Muscle layer of colon (tissue), 2 donors: ENCODE measurements around the gene HK2.
"Not testable (repeated sequence)": the region's sequence is repeated elsewhere in the genome, so short reads cannot be mapped to it uniquely, and the experiment has no call there.

Source experiments
- H3K27ac ChIP-seq: one replicate; pipeline ENCODE4 v1.7.0; 2013; ENCODE audit warnings: low read depth, mild to moderate bottlenecking, low read length, moderate library complexity
- H3K27me3 ChIP-seq, 2 donors: one replicate each; pipeline ENCODE4 v1.7.0; 2013; ENCODE audit warnings: low read length in 2 of 2, mild to moderate bottlenecking in 2 of 2; ENCODE audit not compliant: insufficient read depth in 2 of 2, control insufficient read depth in 1 of 2
- H3K36me3 ChIP-seq: one replicate; pipeline ENCODE4 v1.7.0; 2013; ENCODE audit warnings: mild to moderate bottlenecking, low read length; ENCODE audit not compliant: insufficient read depth
- H3K4me1 ChIP-seq: one replicate; pipeline ENCODE4 v1.7.0; 2013; ENCODE audit warnings: mild to moderate bottlenecking, low read length; ENCODE audit not compliant: insufficient read depth
- H3K4me3 ChIP-seq, 2 donors: one replicate each; pipeline ENCODE4 v1.7.0; 2013; ENCODE audit warnings: low read length in 2 of 2, low read depth in 1 of 2, mild to moderate bottlenecking in 1 of 2, moderate library complexity in 1 of 2
- H3K9ac ChIP-seq: one replicate; pipeline ENCODE4 v1.7.0; 2013; ENCODE audit warnings: low read length
- H3K9me3 ChIP-seq: one replicate; pipeline ENCODE4 v1.7.0; 2013; ENCODE audit warnings: mild to moderate bottlenecking, low read length
- donor health status: abdominal sarcoma.
- donor health status: Adenocarcinoma of cecum.

The HK2 gene

DNA sequence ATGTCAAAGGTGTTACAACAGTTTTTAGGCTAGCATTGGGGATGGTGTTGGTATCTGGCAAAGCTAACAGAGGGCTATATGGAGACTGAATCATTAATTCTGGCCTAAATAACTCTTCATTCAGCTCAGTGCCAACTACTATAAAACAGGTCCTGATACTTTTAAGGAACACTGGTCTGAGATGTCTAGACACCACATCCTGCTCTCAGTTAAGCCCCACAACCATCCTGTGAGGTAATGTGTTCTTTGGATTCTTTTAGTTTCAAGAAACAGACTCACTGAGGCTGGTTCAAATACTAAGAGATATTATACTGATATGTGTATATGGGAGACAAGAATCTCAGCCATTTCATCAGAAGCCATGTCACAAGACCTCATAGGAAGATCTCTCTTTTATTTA lies 14.2 kb upstream of the HK2 start:
- H3K9ac ChIP-seq = no peak overlapping the region
- no peaks in the 10 kb centered on the region for H3K27me3 ChIP-seq

DNA sequence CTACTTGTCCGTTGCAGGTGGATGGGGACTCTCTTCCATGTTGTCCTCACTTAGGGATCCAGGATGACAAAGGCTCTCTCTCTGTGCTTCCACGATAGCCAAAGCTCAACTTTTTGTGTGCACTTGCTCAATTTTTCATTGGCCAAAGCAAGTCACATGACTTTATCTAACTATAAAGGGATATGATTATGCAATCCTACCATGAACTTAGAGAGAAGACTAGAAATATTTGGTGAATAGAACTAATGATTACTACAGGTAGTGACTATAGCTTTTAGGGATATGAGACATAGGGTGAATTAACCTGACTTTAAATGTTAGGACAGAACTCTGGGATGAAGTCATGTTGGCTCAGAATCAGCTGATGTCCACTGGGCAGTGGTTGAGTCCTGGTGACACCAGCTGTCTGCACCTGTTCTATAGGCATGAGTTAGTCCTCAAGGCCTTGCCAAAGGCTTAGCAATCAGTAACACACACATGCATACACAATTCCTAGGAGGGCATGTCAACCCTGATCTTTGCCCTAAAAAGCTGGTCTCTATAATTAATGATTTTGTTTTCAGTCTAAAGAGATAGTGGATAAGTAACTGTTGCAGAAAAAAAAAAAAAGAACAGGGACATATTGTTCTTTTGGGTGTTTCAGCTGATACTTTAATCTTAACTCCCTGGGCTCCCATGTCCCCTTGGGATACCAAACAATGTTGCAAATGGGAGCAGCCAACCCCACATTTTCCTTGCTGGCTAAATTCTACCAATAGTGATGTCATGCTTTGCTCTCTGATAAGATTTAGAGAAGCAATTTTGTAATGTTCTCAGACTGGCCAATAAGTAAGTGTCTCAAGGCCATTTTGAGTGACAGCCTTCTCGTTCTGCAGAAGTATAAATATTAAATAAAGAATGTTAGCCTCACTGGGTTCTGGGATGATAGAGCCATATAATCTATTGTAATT lies 12.5 kb upstream of the HK2 start:
- Histone ChIP-seq H3K4me3 (no peak overlapping the region), H3K27ac (no peak overlapping the region), H3K9ac (no peak overlapping the region), H3K9me3 (no peaks in the 10 kb centered on the region), H3K36me3 (no peaks in the 10 kb centered on the region), H3K27me3 (no peaks in the 10 kb centered on the region), H3K4me1 (no peaks in the 10 kb centered on the region)

More for the DNA sequence above, 14.2 kb upstream of the HK2 start:
- Histone ChIP-seq H3K27ac (no peak overlapping the region), H3K4me3 (no peak overlapping the region), H3K4me1 (no peaks in the 10 kb centered on the region), H3K9me3 (no peaks in the 10 kb centered on the region), H3K36me3 (no peaks in the 10 kb centered on the region)

DNA sequence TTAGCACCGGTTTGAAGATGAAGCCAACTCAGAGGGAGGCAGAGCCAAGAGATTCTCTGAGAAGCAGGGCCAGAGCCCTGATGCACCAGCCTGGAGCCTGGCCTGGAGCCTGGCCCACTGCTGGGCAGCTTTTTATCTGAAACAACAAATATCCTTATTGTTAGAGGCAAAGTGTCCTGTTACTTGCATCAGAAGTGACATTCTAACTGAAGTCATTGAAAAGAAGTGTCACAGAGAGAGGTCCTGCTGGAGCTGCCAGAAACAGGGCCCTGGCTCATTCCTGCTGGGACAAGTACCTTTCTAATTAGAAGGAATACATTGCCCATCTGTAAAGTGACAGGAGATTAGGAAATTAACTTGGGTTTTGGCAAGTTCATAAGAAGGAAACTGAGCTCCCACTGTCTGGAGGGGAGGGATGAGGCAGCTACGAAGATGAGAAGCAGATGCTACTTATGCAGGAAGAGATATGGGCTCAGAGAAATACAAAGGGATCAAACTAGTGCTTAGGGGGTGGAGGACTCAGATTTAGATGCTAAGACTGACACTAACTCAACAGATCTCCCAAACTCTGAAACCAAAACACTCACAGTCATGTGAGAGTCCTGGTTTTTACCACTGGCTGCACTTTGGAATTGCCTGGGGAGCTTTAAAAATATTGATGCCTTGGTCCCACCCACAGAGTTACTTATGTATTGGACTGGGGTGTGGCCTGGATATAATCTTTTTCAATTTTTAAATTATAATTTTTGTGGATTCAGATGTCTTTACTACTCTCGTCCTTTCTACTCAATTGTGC lies 11.0 kb upstream of the HK2 start:
- Histone ChIP-seq H3K9me3 (no peaks in the 10 kb centered on the region), H3K27ac (no peak overlapping the region)

DNA sequence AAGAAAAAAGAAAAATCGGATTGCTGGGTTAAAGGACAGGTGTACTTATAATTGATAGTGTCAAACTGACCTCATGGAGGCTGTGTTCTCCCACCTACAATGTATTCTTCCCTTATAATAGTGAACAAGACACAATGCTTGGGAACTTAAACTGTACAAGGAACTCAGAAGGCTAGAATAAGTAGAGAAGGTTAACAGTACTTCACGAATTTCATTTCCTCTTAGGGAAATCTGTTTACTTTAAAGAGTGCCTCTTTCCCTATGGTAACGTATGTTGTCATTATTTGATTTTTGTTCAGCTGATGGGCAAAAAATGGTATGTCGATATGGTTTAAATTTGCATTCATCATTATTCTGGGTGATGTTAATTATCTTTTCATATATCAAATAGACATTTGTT lies 9.2 kb upstream of the HK2 start:
- no peaks in the 10 kb centered on the region for H3K4me1 ChIP-seq
- no peak overlapping the region for H3K9ac ChIP-seq
- H3K4me3 ChIP-seq = no peak overlapping the region
- no peaks in the 10 kb centered on the region for H3K27me3 ChIP-seq
- no peak overlapping the region for H3K27ac ChIP-seq
- H3K9me3 ChIP-seq = no peaks in the 10 kb centered on the region
- no peaks in the 10 kb centered on the region for H3K36me3 ChIP-seq

More for the DNA sequence above, 11.0 kb upstream of the HK2 start:
- H3K4me3 ChIP-seq = no peak overlapping the region
- H3K9ac ChIP-seq = no peak overlapping the region
- no peaks in the 10 kb centered on the region for H3K27me3 ChIP-seq
- H3K36me3 ChIP-seq = no peaks in the 10 kb centered on the region
- no peaks in the 10 kb centered on the region for H3K4me1 ChIP-seq

DNA sequence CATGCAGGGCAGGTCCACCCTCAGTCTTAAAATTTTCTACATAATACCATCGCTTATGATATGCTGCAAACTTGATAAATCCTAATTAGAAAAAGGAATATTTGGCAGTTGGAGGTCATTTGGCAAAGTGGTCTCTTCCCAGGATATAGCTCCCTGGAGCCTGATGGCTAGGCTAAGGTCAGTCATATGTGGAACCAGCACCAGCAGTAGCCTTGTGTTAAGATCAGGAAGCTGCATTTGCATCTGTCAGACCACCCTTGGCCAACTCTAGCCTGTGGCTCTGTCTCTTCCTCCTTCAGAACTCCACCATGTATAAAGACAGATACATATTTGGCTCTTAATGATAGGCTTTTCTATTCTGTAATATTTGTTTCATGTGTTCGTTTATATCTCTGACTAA lies 5.4 kb upstream of the HK2 start:
- no peak overlapping the region for H3K27ac ChIP-seq
- H3K4me3 ChIP-seq = no peak overlapping the region
- H3K27me3 ChIP-seq = no peaks in the 10 kb centered on the region
- H3K9ac ChIP-seq = no peak overlapping the region
- H3K9me3 ChIP-seq = no peaks in the 10 kb centered on the region
- no peaks in the 10 kb centered on the region for H3K36me3 ChIP-seq
- no peaks in the 10 kb centered on the region for H3K4me1 ChIP-seq

DNA sequence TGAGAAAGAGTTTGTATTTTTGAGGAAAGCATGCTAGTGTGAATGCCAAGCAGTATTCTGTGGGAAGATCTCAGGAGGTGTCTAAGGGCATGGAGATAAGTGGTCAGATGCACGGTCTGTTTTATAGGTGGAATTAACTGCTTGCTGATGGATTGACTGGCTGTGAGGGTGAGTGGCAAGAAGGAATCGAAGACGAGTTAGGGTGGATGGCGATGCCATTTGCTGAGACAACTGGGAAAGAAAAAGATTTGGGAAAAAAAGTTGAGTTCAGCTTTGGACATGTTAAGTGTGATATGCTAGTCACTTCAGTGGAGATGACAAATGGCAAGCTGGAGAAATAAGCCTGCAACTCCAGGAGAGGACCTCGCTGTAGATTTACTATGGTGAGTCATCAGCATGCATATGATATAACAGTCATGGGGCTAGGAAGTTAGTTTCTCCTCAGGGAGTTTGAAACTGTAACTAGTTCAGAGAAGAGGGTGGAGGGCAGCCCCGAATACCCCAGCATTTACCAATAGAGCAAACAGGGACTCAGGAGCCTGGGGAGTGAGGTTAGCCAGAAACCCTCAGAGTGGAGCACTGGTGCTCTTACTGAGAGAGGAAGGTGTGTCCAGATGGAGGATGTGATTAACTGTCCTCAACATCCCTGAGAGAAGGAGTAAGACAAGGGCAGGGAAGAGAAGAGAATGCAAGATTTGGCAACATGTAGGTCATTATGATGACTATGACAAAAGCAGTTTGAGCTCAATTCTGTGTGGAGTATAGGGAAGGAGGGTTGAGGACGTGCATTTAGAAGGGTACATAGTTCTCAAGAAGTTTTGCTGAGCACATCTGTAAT lies 2.0 kb upstream of the HK2 start:
- H3K27me3 ChIP-seq = peaks cover 9 to 22% of the 10 kb centered on the region in 2 donors
- no peaks in the 10 kb centered on the region for H3K36me3 ChIP-seq
- no peak overlapping the region for H3K27ac ChIP-seq
- H3K4me1 ChIP-seq = no peaks in the 10 kb centered on the region
- no peak overlapping the region for H3K9ac ChIP-seq
- no peaks in the 10 kb centered on the region for H3K9me3 ChIP-seq
- no peak overlapping the region for H3K4me3 ChIP-seq

DNA sequence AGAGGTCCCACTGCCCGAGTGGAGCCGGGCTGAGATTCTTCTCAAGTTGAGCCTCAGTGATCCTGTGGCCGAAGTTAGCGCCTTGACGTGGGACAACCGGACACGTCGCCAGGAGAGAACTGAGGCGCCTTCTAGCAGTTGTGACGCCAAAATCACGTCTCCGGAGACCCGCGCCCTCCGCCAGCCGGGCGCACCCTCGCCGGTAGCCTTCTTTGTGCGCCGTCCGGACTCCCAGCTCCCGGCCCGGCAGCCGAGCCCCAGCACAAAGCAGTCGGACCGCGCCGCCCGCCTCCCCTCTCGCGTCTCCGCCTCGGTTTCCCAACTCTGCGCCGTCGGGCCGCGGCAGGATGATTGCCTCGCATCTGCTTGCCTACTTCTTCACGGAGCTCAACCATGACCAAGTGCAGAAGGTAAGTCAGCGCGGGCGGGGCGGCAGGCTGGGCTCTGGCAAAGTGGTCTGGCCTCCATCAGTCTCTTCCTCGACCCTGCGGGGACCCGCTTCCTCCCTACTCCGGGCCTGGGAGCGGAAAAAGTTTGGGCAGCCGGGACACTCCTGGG lies 386 bp downstream of the HK2 start:
- not testable (repeated sequence) for H3K27ac ChIP-seq, H3K9ac ChIP-seq

DNA sequence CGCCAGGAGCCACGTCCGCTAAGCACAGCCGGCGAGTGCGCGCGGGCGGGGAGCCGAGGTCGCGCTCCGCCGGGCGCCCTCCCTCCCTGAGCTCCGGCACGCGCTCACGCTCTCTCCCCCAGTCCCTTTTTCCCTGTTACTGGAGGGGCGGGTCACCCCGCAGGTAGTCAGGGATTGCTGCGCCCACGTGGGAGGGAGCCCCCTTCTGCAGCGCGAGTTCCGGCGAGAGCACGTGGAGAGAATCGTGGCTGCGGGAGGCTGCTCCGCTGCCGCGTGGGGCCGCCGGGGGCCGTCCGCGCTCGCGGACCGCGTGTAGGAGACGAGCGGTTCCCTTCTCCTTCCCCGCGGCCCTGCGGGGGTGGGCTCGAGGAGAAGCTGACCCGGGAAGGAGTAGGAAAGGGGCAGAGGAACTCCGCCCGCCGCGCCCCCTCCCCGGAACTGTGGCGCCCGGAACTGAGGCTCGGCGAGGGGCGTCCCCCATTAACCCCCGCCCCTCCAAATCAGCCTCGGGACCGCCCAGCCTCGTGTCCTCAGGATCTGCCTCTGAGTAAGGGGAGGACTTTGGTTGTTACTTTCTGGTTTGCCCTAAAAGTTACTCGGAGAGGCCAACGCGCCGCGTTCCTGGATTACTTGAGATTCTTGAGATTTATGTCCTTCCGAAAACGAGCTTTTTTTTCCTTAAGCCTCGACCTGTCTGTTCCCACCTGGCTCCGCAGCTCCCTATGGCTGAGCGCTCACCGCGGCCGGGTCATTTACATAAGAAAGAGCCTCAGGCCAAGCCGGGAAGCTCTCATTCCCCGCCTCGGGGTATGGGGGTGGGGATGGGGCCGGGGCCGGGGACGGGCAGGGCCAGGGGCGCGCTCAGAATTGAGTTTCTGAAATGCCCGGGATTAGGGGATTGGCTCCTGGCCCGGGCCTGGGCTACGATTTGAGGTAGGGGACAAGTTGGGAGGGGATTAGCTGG lies 1.1 kb downstream of the HK2 start:
- no peaks in the 10 kb centered on the region for H3K36me3 ChIP-seq
- no peaks in the 10 kb centered on the region for H3K9me3 ChIP-seq
- peak overlapping the region; percentile 41 to 61 for H3K4me3 ChIP-seq
- no peak overlapping the region for H3K27ac ChIP-seq
- H3K4me1 ChIP-seq = no peaks in the 10 kb centered on the region
- H3K9ac ChIP-seq = no peak overlapping the region
- peaks cover 9 to 22% of the 10 kb centered on the region in 2 donors for H3K27me3 ChIP-seq

More for the DNA sequence above, 386 bp downstream of the HK2 start:
- peaks cover 9 to 22% of the 10 kb centered on the region in 2 donors for H3K27me3 ChIP-seq
- not testable (repeated sequence) for H3K36me3 ChIP-seq, H3K9me3 ChIP-seq, H3K4me1 ChIP-seq
- peak overlapping the region; percentile 41 to 61 for H3K4me3 ChIP-seq

DNA sequence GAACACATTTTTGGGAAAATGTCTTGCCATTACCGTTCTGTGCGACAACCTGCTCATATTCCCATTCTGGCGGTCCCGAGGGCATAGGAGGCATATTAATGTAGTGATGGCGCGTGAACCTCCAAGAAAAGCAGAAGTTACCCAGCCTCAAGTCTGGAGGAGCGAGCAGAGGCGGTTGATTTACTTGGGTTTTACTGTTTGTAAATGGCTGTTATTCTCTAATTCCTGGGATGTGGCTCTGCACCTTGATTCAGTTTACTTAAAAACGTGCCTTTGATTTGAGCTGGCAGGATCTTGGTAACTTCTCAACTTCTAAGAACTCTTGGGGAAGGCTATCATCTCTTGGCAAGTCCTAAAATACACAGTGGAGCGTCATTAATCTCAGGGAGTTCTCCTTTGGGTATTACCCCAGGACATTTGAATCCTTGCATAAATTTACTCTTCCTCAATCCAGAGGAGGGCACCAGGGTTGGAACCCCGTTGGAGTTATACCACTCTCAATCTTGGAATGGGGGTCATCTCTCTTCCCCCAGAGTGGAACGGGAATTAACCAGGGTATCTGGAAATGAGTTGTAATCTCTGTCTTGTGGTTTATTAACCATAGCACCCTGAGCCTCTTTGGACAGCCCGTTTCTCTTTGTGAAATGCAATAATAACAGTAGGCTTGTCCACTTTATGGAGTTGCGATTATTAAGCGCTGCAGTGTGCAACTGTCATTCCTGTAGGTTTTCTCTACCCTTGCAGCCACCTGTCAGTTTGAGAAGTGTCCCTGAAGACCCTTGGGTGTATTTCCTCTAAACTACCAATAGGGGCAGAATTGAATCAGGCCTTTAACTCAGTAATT lies 2.1 kb downstream of the HK2 start:
- Histone ChIP-seq H3K9me3 (no peaks in the 10 kb centered on the region), H3K9ac (no peak overlapping the region), H3K4me3 (no peak overlapping the region), H3K4me1 (no peaks in the 10 kb centered on the region), H3K27ac (no peak overlapping the region), H3K27me3 (peaks cover 9 to 22% of the 10 kb centered on the region in 2 donors), H3K36me3 (no peaks in the 10 kb centered on the region)
